AG04450 (cell line): Measurements from ENCODE around the gene S100A2. TPM values are rescaled to one million over a fixed set of nuclear protein-coding genes. Genes with fewer than 3 reads are reported as not detected.
A peak's percentile ranks its signal among the peaks of the same experiment; 100 is the strongest.

Experiments
- CTCF ChIA-PET: fragments of 300-600, 350-600 bp; formaldehyde crosslinking; extraction: SDS; loops from one replicate; lab custom pipeline; 2022; ENCODE audit warnings: antibody characterized with exemption, inconsistent platforms; lab: Charles Lee
- POLR2A ChIA-PET: fragments of 350-600 bp; formaldehyde crosslinking; extraction: SDS; loops from one replicate; lab custom pipeline; 2021; ENCODE audit warnings: antibody characterized with exemption, inconsistent platforms; lab: Yijun Ruan, JAX
- DNase-seq: peaks from one replicate; pipeline ENCODE4 v3.0.0-alpha.2; 2011; ENCODE audit warnings: low read depth, low spot score
- H3K27ac ChIP-seq: one replicate; pipeline ENCODE4 v1.5.1; 2012; ENCODE audit warnings: low read depth, low read length, control low read depth
- H3K27me3 ChIP-seq: one replicate; pipeline ENCODE4 v1.6.0; 2012; ENCODE audit warnings: low read length; ENCODE audit not compliant: control insufficient read depth, insufficient read depth
- H3K4me3 ChIP-seq: 2 replicates; pipeline ENCODE4 v1.5.1; 2011; ENCODE audit warnings: mild to moderate bottlenecking, low read depth, low read length, control low read depth
- H3K9me3 ChIP-seq: 2 replicates; pipeline ENCODE4 v1.5.1; 2012; ENCODE audit warnings: low read length; ENCODE audit not compliant: control insufficient read depth, insufficient read depth
- polyA plus RNA-seq: library from polyadenylated mRNA; depleted of rRNA; stranded (reverse); fragments of >200 nt; gene quantifications from 2 replicates; pipeline ENCODE4 v1.2.3, GENCODE V29; 2011
- TF ChIP-seq, protein P1 (sequence below): IDR thresholded peaks from 2 replicates; pipeline ENCODE4 v1.5.1; 2011; ENCODE audit warnings: low read depth, low read length, control low read depth, inconsistent platforms

The S100A2 gene
- polyA plus RNA-seq, 1 experiment = 5.2 TPM

DNA sequence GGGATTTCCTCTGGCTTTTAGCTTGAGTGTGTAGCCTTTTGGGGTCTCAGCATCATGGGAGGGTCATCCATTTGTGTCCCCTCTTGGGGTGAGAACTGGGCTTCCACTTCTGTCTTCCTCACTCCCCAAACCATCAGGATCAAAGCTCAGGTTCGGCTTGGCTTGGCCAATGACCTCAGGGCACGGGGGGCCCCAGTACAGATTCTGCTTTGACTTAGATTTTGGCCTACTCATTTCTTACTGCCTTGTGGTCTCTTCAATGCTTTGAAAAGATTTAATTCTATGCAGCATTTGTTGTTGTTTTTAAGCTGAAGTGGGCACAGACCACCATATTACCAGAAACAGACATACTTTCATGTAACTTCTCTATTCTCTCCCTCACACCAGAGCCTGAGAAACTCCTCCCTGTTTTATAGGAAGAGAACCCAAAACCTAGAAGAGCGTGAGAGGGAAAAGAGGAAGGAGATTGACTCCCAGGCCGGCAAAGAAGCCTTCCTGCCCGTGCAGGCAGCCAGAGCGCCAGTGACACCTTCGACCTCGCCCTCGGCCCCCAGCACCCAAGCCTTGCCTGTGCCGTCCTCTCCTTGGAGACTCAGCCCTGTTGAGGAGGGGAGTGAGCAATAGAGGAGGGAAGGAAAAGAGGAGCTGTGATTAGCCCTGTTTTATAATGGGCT is 14.7 kb downstream of the S100A2 start:
- POLR2A ChIA-PET = interaction anchor here (0.7 to 1.5 kb wide), 2 partner anchors 15 kb away, joined by 3 read pairs; partner anchors contain the start of gene S100A6
- Histone ChIP-seq H3K27ac (no peak overlapping the region), H3K9me3 (no peaks in the 10 kb centered on the region), H3K27me3 (no peaks in the 10 kb centered on the region), H3K4me3 (no peak overlapping the region)
- TF ChIP-seq, protein P1, sequence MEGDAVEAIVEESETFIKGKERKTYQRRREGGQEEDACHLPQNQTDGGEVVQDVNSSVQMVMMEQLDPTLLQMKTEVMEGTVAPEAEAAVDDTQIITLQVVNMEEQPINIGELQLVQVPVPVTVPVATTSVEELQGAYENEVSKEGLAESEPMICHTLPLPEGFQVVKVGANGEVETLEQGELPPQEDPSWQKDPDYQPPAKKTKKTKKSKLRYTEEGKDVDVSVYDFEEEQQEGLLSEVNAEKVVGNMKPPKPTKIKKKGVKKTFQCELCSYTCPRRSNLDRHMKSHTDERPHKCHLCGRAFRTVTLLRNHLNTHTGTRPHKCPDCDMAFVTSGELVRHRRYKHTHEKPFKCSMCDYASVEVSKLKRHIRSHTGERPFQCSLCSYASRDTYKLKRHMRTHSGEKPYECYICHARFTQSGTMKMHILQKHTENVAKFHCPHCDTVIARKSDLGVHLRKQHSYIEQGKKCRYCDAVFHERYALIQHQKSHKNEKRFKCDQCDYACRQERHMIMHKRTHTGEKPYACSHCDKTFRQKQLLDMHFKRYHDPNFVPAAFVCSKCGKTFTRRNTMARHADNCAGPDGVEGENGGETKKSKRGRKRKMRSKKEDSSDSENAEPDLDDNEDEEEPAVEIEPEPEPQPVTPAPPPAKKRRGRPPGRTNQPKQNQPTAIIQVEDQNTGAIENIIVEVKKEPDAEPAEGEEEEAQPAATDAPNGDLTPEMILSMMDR = no peak
- no peak for DNase-seq
- CTCF ChIA-PET = interaction anchor here (0.6 to 3.5 kb wide), 9 partner anchors 18 to 396 kb away, joined by 3 to 22 read pairs (median 10); partner anchors contain the start of genes DENND4B and S100A13

DNA sequence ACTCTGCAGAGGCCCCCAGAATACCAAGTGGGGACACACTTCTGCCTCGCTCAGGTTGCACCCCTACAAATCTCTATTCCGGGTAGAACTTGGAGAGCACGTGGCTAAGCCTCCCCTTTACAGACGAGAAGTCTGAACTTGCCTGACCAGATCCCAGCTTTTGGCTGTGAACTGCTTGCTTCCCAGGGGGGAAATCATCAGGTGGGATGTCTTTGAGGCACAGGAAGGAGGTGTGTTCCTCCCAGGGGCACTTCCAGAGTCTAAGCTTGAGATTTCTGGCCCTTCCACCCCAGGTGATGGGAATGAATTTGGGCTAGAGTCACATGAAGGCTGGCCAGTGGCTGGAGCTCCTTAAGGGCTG is 15.3 kb downstream of the S100A2 start:
- no peaks in the 10 kb centered on the region for H3K27me3 ChIP-seq
- CTCF ChIA-PET = interaction anchor here (0.6 to 3.5 kb wide), 8 partner anchors 17 to 396 kb away, joined by 3 to 22 read pairs (median 7); partner anchors contain the start of genes DENND4B and S100A13

DNA sequence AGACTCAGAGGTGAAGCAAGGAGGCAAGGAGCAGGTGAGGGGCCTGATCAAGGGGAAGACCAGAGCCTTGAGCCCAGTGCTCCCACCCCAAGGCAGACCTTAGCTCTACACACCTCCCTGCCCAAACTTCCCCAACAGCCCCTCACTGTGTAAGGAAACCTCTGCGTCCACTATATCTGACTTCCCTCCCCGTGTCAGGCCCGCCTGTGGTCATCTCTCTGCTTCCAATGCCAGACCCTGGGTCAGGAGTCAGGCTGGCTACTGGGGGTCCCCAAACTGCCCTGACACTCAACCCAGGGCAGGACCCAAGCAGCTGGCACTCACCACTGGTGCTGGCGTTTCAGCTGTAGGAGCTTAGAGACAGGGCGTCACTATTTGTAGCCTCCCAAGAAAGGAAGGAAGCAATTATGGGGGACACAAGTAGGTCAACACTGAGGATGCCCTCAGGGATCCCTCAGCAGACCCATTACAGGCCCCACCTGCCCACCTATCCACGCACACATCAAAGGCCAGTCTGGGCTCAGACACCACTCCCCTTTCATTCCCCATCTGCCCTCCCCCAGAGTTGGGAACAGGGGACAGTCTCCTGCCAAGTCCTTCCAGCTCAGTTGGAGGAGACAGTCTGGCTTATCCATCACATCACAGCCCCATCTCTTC is 15.8 kb downstream of the S100A2 start:
- no peak for DNase-seq
- Histone ChIP-seq H3K4me3 (no peak overlapping the region), H3K27ac (peak overlapping the region; percentile 65), H3K9me3 (no peaks in the 10 kb centered on the region; the same call in 1 of the 2 replicates), H3K27me3 (no peaks in the 10 kb centered on the region)
- ChIA-PET CTCF (interaction anchor here (1.1 to 3.5 kb wide), 5 partner anchors 17 to 77 kb away, joined by 3 to 22 read pairs (median 10); partner anchors contain the start of gene S100A13), POLR2A (no interaction called here)
- TF ChIP-seq, protein P1 = no peak

More for the DNA sequence above, 15.3 kb downstream of the S100A2 start:
- DNase-seq = no peak
- TF ChIP-seq, protein P1 = no peak
- Histone ChIP-seq H3K4me3 (no peak overlapping the region), H3K9me3 (no peaks in the 10 kb centered on the region), H3K27ac (peak overlapping the region; percentile 11)
- POLR2A ChIA-PET = no interaction called here

DNA sequence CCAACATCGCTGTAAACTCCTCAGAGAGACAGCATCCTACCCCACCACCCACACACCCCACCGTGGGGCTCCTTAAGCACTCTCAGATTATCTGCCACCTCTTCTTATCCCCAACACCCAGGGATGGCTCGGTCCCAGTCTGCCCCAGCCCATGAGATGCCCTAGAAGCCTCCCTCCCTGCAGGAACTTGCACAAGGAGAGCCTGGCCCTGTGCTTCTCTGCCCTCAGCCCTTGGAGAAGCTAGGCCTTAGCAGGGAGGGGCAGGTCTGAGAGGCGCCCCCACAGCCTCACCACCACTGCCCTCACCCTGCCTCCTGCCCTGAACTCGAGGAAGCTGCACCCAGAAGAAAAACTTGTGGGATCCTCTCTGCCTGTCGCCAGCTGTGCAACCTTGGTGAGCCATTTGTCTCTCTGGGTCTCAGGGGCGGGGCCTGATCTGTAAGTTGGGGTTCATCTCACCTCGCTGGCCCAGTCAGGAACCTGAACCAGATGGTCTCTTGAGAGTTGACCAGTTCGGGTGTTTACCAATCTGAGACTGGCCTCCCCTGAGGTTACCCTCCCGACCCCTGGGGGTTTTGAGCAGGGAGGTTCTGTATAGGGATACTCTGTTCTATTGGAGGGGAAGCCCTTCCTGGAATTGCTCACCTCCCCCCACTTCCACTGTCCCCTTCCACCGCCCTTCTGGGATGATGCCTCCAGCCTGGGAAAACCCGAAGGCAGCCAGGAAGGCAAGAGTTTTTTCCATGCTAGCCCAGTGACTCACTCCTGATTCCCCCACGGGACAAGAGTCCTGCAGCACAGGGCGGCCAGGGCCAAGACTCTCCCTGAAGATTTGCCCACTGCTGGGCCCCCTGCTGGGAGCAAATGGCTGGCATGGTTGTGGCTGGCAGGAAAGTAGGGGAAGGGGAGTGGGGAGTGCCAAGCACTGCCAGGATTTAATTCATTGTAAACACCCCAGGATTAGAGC is 16.6 kb downstream of the S100A2 start, which contains the start of gene S100A3:
Gene S100A3 (minus strand): TSS at position 537 of the 967 bp plus-strand sequence. CDS start 773 bp downstream, outside the sequence.
- POLR2A ChIA-PET = interaction anchor here (0.8 kb wide), 1 partner anchor 14 kb away, joined by 3 read pairs; no protein-coding TSS in a partner anchor
- Histone ChIP-seq H3K27me3 (no peaks in the 10 kb centered on the region), H3K27ac (peak within 1 kb of the TSS; percentile 65), H3K9me3 (no peaks in the 10 kb centered on the region; the same call in 1 of the 2 replicates), H3K4me3 (no peak within 1 kb of the TSS)
- no peak for DNase-seq
- TF ChIP-seq, protein P1 = no peak
- CTCF ChIA-PET = interaction anchor here (1.8 to 3.5 kb wide), 3 partner anchors 16 to 38 kb away, joined by 7 to 22 read pairs (median 10); no protein-coding TSS in a partner anchor
